ENCODE results near the gene PIK3R2.

PIK3R2 gene

DNA sequence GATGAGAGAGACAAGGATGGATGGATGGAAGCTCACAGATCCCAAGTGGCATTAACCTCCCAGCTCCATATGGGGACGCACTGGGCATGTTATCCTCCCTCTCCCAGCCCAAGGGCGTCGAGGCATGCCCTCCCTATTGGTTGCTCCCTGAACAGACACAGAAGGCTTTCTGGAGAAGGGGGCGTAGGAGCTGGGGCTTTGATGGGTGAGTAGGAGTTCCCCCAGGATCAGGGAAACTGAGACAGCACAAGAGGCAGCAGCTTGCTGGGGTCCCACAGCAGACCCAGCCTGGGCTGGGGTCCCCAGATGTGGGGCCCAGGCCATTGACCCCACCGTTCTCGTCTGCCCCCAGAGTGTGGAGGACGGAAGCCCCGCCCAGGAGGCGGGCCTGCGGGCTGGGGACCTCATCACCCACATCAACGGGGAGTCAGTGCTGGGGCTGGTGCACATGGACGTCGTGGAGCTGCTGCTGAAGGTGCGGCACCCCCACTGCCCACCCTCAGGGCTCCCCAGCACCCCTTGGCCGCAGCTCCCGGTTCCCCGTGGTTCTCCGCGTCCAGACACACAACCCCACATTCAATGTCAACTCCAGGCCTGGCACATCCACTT is 7.5 kb upstream of the PIK3R2 start:
- TF ChIP-seq, protein P1, sequence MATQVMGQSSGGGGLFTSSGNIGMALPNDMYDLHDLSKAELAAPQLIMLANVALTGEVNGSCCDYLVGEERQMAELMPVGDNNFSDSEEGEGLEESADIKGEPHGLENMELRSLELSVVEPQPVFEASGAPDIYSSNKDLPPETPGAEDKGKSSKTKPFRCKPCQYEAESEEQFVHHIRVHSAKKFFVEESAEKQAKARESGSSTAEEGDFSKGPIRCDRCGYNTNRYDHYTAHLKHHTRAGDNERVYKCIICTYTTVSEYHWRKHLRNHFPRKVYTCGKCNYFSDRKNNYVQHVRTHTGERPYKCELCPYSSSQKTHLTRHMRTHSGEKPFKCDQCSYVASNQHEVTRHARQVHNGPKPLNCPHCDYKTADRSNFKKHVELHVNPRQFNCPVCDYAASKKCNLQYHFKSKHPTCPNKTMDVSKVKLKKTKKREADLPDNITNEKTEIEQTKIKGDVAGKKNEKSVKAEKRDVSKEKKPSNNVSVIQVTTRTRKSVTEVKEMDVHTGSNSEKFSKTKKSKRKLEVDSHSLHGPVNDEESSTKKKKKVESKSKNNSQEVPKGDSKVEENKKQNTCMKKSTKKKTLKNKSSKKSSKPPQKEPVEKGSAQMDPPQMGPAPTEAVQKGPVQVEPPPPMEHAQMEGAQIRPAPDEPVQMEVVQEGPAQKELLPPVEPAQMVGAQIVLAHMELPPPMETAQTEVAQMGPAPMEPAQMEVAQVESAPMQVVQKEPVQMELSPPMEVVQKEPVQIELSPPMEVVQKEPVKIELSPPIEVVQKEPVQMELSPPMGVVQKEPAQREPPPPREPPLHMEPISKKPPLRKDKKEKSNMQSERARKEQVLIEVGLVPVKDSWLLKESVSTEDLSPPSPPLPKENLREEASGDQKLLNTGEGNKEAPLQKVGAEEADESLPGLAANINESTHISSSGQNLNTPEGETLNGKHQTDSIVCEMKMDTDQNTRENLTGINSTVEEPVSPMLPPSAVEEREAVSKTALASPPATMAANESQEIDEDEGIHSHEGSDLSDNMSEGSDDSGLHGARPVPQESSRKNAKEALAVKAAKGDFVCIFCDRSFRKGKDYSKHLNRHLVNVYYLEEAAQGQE (IDR thresholded peaks at IDR 0.05; ENCODE audit: insufficient read depth in 1 of 2, low read depth in 2 of 2, low read length in 2 of 2) = no peak
- TF ChIP-seq SIN3A (IDR thresholded peaks at IDR 0.05; ENCODE audit: borderline replicate concordance, insufficient read depth, low read length) (no peak), POLR2AphosphoS5 (IDR thresholded peaks at IDR 0.05; ENCODE audit: low read depth, low read length) (no peak), TAF1 (IDR thresholded peaks at IDR 0.05; ENCODE audit: borderline replicate concordance, insufficient read depth, low read length) (no peak), FOXP2 (optimal IDR thresholded peaks at IDR 0.05; ENCODE audit: borderline replicate concordance, extremely low read depth, extremely low read length, insufficient read depth) (no peak)

DNA sequence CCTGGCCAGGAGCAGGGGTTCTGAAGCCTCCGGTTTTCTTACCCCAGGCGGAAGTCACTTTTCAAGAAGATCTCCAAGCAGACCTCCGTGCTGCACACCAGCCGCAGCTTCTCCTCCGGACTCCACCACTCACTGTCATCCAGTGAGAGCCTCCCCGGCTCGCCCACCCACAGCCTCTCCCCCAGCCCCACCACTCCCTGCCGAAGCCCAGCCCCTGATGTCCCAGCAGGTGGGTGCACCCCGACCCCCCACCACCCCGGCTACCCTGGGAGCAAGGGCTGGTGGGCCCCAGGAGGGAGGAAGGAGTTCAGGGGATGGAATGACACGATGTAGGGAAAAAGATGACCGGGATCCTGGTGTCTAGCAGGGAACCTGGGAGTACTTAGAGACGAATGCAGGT is 5.6 kb upstream of the PIK3R2 start:
- TF ChIP-seq, protein P1 (IDR thresholded peaks at IDR 0.05; ENCODE audit: insufficient read depth in 1 of 2, low read depth in 2 of 2, low read length in 2 of 2) = no peak
- TF ChIP-seq SIN3A (IDR thresholded peaks at IDR 0.05; ENCODE audit: borderline replicate concordance, insufficient read depth, low read length) (no peak), TAF1 (IDR thresholded peaks at IDR 0.05; ENCODE audit: borderline replicate concordance, insufficient read depth, low read length) (no peak), POLR2AphosphoS5 (IDR thresholded peaks at IDR 0.05; ENCODE audit: low read depth, low read length) (no peak), FOXP2 (optimal IDR thresholded peaks at IDR 0.05; ENCODE audit: borderline replicate concordance, extremely low read depth, extremely low read length, insufficient read depth) (no peak)

DNA sequence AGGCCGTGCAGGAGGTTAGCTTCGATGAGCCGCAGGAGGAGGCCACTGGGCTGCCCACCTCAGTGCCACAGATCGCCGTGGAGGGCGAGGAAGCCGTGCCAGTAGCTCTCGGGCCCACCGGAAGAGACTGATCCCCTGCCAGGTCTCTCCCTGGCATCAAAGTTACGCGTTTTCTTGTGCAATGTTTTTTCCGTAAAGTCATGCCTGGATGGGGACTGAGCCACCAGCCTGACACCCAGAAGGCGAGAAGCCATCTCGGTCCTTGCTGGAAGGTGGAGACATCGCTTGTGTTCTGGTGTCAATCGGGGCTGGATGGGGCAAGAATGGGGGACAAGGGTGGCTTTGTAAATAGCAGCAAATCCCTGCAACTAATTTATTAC is 3.4 kb upstream of the PIK3R2 start:
- TF ChIP-seq POLR2AphosphoS5 (IDR thresholded peaks at IDR 0.05; ENCODE audit: low read depth, low read length) = no peak
- TF ChIP-seq FOXP2 (optimal IDR thresholded peaks at IDR 0.05; ENCODE audit: borderline replicate concordance, extremely low read depth, extremely low read length, insufficient read depth) = no peak
- TF ChIP-seq SIN3A (IDR thresholded peaks at IDR 0.05; ENCODE audit: borderline replicate concordance, insufficient read depth, low read length) = no peak
- TF ChIP-seq, protein P1 (IDR thresholded peaks at IDR 0.05; ENCODE audit: insufficient read depth in 1 of 2, low read depth in 2 of 2, low read length in 2 of 2) = no peak
- TF ChIP-seq TAF1 (IDR thresholded peaks at IDR 0.05; ENCODE audit: borderline replicate concordance, insufficient read depth, low read length) = no peak

DNA sequence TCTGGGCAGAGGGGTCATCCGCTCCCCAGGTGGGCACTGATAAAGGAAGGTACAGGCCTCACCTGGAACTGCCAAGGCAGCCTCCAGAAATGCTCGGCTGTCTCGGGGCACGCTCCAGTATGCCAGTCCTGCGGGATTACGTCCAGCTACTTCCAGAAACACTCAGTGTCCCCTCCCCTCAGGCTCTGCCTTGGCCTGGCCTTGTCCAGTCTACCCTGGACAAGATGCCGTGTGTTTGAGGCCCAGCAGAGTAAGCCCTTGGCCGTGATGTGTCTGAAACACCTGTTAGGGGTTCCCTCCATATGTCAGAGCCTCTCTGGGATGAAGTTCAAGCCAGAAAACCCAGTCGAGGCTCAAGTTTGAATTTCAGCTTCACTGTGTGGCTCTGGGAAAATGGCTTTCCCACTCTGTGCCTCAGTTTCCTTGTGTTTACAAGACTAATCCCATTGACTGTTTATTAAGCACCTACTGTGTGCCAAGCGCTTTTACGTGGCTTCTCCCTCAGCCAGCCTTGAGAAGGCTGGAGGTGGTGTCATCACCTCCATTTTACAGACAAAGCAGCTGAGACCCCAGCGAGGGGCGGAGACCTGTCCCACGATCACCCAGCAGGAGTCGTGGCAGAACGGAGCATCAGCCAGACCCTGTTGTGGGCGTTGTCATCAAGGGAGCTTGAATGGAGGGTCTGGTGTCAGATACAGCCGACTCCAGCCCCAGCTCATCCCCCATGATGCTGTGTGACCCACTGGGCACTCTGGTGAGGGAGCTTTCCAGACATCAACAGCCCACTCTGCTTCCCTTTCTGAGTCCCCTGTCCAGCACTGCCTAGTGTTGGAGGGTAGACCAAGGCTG is 2.0 kb upstream of the PIK3R2 start:
- no peak for TF ChIP-seq TAF1 (IDR thresholded peaks at IDR 0.05; ENCODE audit: borderline replicate concordance, insufficient read depth, low read length)
- TF ChIP-seq, protein P1 (IDR thresholded peaks at IDR 0.05; ENCODE audit: insufficient read depth in 1 of 2, low read depth in 2 of 2, low read length in 2 of 2) = no peak
- TF ChIP-seq POLR2AphosphoS5 (IDR thresholded peaks at IDR 0.05; ENCODE audit: low read depth, low read length) = no peak
- no peak for TF ChIP-seq SIN3A (IDR thresholded peaks at IDR 0.05; ENCODE audit: borderline replicate concordance, insufficient read depth, low read length)
- TF ChIP-seq FOXP2 (optimal IDR thresholded peaks at IDR 0.05; ENCODE audit: borderline replicate concordance, extremely low read depth, extremely low read length, insufficient read depth) = no peak
